GM18868 (cell line): ENCODE measurements around the gene GPR149.
A peak's percentile ranks its signal among the peaks of the same experiment; 100 is the strongest.
"Not testable (repeated sequence)": the region's sequence is repeated elsewhere in the genome, so short reads cannot be mapped to it uniquely, and the experiment has no call there.

Experiments
- ATAC-seq: cut with Tn5 transposase; IDR thresholded peaks from one replicate; pipeline ENCODE4 v1.9.1; 2021; ENCODE audit warnings: mild to moderate bottlenecking, moderate library complexity; ENCODE audit not compliant: unreplicated experiment

Gene GPR149

DNA sequence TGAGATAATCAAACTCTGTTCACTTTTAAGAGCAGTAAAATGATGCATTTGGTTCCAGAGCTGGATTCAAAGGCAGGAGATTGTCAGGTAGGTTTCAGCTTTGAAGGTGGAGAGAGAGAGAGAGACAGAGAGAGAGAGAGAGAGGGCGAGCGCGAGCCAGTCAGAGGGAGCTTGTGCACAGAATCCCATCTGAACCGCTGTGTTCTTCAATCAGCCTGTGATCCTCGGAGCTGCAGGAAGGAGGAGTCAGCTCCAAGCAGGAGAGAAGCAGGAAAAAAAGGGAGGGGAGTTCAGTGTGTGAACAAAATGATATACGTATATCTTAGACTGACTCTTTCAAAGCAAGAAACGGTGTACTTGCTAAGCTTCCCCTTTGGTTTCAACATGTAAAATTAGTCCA, at the start of gene GPR149:
TSS of gene GPR149 (minus strand) at position 177 of the 400 bp plus-strand sequence. CDS start 575 bp downstream, outside the sequence.
- no peak for ATAC-seq

- no peak for ATAC-seq
Measured at GRCh38 chr3:154473769-154474168, 43.8 kb upstream of the GPR149 start.

DNA sequence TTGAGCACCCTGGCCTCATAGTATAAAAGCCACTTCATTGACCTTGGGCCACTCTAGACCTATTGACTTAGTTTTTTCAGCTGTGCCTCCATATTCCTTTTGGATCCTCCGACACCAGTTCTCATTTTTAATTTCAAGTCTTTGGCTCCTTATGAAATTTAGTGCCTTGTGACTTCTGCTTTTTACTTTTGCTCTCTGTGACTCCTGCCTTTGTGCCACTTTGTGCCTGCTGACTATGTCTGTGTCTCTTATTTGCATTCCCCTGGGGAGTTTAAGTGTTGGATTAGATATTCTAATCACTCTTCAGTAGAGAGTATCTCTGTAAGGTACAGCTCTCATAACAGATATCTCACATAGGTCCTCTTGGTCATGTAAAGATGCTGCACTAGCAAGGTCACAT, 39.6 kb upstream of the GPR149 start:
- ATAC-seq = no peak

DNA sequence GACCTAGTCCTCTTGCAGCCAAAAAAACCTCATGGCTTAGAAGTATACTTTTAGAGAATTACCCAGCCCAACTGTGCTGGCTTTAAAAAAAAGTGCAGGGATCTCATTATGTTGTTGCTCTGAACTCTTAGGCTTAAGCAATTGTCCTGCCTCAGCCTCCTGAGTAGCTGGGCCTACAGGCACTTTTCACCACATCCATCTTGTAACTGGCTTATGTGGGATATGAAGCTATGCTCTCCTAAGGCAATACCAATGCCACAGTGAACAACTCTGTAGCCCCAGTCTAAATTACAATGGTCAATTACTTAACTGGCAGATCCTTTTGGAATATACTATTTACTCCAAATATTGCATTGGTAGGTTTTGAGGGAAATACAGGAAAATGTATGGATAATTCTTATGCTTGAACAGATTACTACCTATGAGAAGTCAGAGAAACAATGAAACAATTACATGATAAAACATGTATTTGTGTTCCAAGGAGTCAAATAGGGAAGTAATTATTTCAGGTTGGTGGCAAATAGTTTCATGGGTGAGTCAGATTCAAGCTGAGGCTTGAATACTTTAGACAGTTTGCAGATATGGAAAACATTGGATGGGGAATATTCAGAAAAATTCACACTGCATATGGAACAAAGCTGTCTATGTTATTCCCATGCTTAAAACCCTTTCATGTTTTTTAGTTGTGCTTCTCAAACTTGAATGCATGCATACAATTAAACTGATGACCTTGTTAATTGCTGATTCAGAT, 34.6 kb upstream of the GPR149 start:
- ATAC-seq = no peak

DNA sequence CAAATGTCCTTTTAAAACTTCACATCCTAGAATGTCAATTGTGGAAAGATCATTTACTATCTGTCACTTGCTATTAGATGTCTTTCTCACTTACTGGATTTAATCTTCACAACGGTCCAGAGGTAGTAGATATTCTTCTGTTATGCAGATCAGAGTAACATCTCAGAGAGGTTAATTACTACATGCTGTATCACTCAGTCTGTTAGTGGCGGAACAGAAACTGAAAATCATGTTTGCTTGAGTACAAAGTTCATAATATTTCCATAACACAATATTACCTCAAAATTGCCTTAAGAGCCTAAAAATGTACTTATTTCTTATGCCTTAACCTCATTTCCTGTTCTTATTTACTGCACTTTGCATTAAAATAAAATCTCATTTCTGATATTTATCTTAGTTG, 28.6 kb upstream of the GPR149 start:
- ATAC-seq = no peak

DNA sequence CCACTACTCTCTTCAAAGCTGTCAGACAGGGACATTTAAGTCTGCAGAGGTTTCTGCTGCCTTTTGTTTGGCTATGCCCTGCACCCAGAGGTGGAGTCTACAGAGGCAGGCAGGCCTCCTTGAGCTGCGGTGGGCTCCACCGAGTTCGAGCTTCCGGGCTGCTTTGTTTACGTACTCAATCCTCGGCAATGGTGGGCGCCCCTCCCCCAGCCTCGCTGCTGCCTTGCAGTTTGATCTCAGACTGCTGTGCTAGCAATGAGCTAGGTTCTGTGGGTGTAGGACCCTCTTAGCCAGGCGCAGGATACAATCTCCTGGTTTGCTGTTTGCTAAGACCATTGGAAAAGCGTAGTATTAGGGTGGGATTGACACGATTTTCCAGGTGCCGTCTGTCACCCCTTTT, 9.1 kb upstream of the GPR149 start:
- ATAC-seq = not testable (repeated sequence)

GRCh38 chr3:154431043-154431442, 1.1 kb upstream of the GPR149 start:
- ATAC-seq = no peak

DNA sequence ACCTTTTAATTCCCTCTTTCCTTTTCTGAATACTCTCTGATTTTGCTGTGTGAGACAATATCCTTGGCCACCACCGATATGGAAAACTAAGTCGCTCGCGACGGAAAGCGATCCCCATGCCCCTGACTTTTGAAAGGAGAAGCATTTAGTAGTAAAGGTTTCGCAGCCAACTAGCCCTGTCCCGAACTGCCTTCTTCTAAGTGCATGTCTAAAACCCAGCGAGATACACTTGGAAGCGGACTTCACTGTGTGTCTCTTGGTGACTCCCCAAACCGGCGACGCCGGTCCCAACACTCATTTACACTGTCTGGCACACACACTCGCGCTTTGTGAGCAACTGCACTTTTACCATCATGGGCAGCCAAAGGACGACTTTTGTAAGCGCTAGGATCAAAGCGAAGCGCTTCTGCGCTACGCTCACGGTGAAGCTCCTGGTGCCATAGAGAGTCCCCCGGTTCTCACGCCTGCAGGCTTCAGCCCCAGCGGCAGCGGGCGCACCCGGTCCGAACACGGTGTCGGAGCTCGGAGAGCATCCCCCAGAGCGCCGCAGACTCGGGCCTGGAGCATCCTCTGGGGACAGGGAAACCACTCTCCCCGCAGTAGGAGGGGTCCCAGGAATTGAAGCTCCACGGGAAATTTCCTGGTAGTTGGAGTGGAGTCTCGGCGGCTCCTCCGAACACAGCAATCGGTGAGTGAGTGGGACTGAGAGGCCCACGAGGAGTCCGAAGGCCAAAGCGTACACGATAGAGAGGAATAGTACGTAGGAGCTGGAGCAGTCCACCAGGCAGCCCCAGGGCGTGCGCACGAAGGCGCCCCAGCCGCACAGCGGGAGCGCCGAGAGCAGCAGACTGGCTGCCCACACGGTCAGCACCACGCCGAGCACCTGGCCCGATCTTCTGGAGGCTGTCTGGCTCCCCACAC, 1.4 kb downstream of the GPR149 start:
- ATAC-seq = no peak

- ATAC-seq = no peak
Measured at GRCh38 chr3:154427685-154428285, 2.2 kb downstream of the GPR149 start.

GRCh38 chr3:154422694-154423093, 7.3 kb downstream of the GPR149 start:
- no peak for ATAC-seq

DNA sequence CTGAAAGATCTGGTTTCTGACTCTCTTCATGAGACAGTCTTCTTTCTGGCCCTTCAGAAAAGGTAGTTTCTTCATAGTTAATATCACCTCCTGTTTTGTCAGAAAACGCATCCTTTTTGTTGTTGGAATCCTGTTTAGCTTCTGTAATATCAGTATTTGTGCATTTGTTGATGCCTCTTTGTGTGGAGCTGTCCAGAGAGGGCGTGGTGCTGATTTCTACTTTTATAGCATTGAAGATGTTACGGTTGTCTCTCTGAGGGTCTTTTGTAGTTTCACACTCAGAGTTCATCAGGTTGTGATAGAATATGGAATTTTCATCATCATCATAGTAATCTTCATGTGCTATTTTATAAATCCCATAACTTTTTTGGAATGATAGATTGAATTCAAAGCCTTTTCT, 8.9 kb downstream of the GPR149 start:
- ATAC-seq = no peak

- peak; percentile 97 for ATAC-seq
Measured at GRCh38 chr3:154398084-154398967, 31.7 kb downstream of the GPR149 start.

DNA sequence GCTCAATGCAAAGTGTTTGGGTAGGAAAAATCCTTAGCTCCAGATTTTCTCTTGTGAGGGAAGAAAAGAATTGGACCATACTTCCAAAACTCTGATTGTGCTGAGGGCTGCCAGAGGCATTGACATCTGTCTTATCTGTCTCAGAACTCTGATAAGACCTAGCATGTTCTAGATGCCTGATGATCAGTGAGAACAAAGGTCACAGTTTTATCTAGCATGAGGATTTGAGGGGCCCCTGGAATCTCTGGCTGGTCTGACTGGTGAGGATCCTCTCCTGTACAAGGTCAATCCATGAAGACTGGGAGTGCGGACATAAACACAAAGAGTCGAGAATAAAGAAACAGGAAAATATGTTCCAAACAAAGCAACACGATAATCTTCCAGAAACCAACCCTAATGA, 40.1 kb downstream of the GPR149 start:
- no peak for ATAC-seq

DNA sequence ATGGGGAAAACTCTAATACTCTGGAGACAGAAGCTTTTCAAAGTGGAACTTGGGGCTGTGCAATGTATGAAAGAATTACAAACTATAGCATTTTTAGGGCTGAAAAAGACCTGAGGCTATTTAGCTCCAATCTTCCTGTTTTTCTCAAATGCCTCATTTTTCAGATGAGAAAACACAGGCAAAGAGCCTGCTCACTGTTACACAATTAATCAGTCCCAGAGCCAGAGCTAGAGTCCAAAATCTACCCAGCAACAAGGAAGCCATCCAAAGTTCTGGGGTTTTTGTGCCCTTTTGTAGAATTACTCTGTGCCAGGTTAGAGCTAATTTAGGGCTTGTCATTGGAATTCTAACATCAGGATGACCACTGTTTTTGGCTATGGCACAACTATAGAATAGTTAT, 45.5 kb downstream of the GPR149 start:
- ATAC-seq = no peak

- no peak for ATAC-seq
Measured at GRCh38 chr3:154378311-154378710, 51.7 kb downstream of the GPR149 start.

DNA sequence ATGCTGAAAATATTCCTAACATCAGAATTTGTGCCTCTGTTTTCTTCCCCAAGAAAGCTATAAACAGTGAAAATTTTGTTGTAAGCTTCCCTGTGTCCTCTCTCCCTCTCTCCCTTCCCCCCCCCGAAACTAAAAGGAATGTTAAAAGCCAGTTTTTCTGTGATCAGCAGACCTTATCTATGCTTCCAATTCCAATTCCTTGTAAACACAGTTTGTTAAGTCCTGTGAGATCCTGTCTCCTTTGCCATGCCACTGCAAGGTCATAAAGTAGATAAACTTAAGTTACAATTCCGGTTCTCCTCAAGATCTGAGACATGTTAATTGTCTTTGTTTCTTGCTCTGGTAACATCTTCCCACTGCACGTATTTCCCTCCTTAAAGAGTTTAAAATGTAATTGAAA, 62.8 kb downstream of the GPR149 start:
- ATAC-seq = no peak

DNA sequence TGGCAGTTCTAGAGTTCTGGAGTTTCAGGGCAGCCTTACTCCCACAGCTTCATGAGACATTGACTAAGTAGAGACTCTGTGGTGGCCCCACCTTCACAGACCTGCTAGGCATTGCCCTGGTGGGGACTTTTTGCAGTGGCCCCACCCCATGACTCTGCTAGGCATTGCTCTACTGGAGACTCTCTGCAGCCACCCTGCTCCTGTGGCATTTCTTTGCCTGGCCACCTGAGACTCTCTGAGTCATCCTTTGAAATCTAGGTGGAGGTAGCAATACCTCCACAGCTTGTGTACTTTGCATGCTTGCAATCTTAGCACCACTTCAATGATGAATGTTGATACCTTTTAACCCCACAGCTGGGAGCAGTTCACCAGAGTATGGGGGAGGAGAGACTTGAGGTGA, 65.1 kb downstream of the GPR149 start:
- ATAC-seq = no peak

DNA sequence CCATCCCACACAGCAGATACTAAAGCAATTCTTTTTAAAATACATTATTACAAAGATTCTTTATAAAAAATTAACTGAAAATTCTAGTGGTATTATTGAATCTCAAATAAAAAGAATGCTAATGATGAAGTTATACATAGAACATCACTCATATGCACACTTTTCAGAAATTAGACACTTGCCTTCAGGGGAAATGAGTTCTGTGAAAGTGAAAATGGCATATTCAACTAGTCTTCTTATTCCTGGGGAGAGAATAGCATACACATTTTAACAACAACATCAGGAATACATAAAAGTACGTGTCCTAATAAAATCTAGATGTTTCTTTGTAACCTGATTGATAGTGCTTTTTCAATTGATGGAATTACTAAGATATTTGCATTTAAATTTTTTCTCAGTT, 68.9 kb downstream of the GPR149 start:
- ATAC-seq = no peak

GRCh38 chr3:154356009-154356408, 74.0 kb downstream of the GPR149 start:
- ATAC-seq = no peak

- no peak for ATAC-seq
Measured at GRCh38 chr3:154349223-154349622, 80.8 kb downstream of the GPR149 start.
